Medulla oblongata (tissue), 1 donor: Measurements from ENCODE around the gene LINC00237.

ENCODE experiments used
- DNase-seq: peaks from one replicate; pipeline ENCODE4 v3.0.0-alpha.2; 2015; ENCODE audit errors: extremely low spot score

The LINC00237 gene

GRCh38 chr20:21099751-21100577 lies 6.2 kb downstream of the LINC00237 start:
- DNase-seq, result peak; percentile 31

- DNase-seq, result peak; percentile 84
These were observed 9.7 kb downstream of the LINC00237 start for GRCh38 chr20:21096321-21097043.

GRCh38 chr20:21092806-21093205 lies 13.4 kb downstream of the LINC00237 start:
- DNase-seq, result no peak

- no peak for DNase-seq
These were observed 15.4 kb downstream of the LINC00237 start for GRCh38 chr20:21090721-21091120.

GRCh38 chr20:21090111-21090618 lies 16.0 kb downstream of the LINC00237 start:
- peak; percentile 43 for DNase-seq

- DNase-seq, result peak; percentile 16
These were observed 16.8 kb downstream of the LINC00237 start for GRCh38 chr20:21089391-21089790.

GRCh38 chr20:21087862-21088540 lies 18.2 kb downstream of the LINC00237 start:
- DNase-seq, result no peak

- no peak for DNase-seq
These were observed 22.3 kb downstream of the LINC00237 start for GRCh38 chr20:21083825-21084325.

GRCh38 chr20:21082584-21082983 lies 23.6 kb downstream of the LINC00237 start:
- DNase-seq, result no peak

GRCh38 chr20:21077809-21078345 lies 28.3 kb downstream of the LINC00237 start:
- no peak for DNase-seq

- DNase-seq, result no peak
These were observed 30.1 kb downstream of the LINC00237 start for GRCh38 chr20:21076073-21076472.

GRCh38 chr20:21075471-21075870 lies 30.7 kb downstream of the LINC00237 start:
- no peak for DNase-seq

- no peak for DNase-seq
These were observed 31.4 kb downstream of the LINC00237 start for GRCh38 chr20:21074605-21075336.

GRCh38 chr20:21067255-21067654 lies 38.9 kb downstream of the LINC00237 start:
- no peak for DNase-seq

GRCh38 chr20:21064924-21065323 lies 41.2 kb downstream of the LINC00237 start:
- no peak for DNase-seq

GRCh38 chr20:21063276-21063675 lies 42.9 kb downstream of the LINC00237 start:
- DNase-seq, result no peak

- peak; percentile 46 for DNase-seq
These were observed 53.0 kb downstream of the LINC00237 start for GRCh38 chr20:21053002-21053762.

GRCh38 chr20:21052686-21053001 lies 53.5 kb downstream of the LINC00237 start:
- DNase-seq, result no peak

- DNase-seq, result no peak
These were observed 53.9 kb downstream of the LINC00237 start for GRCh38 chr20:21052241-21052640.

GRCh38 chr20:21050710-21051109 lies 55.4 kb downstream of the LINC00237 start:
- no peak for DNase-seq
